H1 (cell line): ENCODE measurements around the gene SCAMP2. TPM values are rescaled to one million over a fixed set of nuclear protein-coding genes. Genes with fewer than 3 reads are reported as not detected.

Source experiments
- CTBP2 ChIP-seq: IDR thresholded peaks from 2 replicates; pipeline ENCODE4 v1.7.0; 2011; ENCODE audit warnings: borderline replicate concordance, mild to moderate bottlenecking, moderate library complexity, mixed read lengths, low read length; ENCODE audit not compliant: insufficient read depth, insufficient read length
- FOSL1 ChIP-seq: IDR thresholded peaks from 2 replicates; pipeline ENCODE4 v1.6.1; 2011; ENCODE audit warnings: mild to moderate bottlenecking, low read depth, low read length, moderate library complexity; ENCODE audit not compliant: insufficient read depth
- NANOG ChIP-seq: IDR thresholded peaks from 2 replicates; pipeline ENCODE4 v1.6.1; 2011; ENCODE audit warnings: low read length, low read depth, mild to moderate bottlenecking, inconsistent platforms; ENCODE audit not compliant: insufficient read depth, poor library complexity, severe bottlenecking
- RFX5 ChIP-seq: IDR thresholded peaks from 2 replicates; pipeline ENCODE4 v1.6.1; 2011; ENCODE audit warnings: low read depth, low read length, improper control_type of control experiment, borderline replicate concordance
- TAF7 ChIP-seq: optimal IDR thresholded peaks from 2 replicates; pipeline ENCODE3; 2011; ENCODE audit warnings: low read depth, mild to moderate bottlenecking, inconsistent platforms, low read length, moderate library complexity, borderline replicate concordance
- TBP ChIP-seq: IDR thresholded peaks from 2 replicates; pipeline ENCODE4 v1.6.1; 2011; ENCODE audit warnings: low read depth, low read length, improper control_type of control experiment
- TEAD4 ChIP-seq: IDR thresholded peaks from 2 replicates; pipeline ENCODE4 v1.6.1; 2012; ENCODE audit warnings: low read depth, low read length, inconsistent platforms, mixed read lengths
- ZNF274 ChIP-seq: IDR thresholded peaks from 2 replicates; pipeline ENCODE4 v1.7.0; 2012; ENCODE audit warnings: low read length, borderline replicate concordance; ENCODE audit errors: extremely low read depth
- polyA plus RNA-seq, 7 experiments: library from polyadenylated mRNA; depleted of rRNA in 3 of 7; stranded (reverse) in 5 of 7; unstranded in 2 of 7; fragments of >200 nt in 5 of 7; fragments of 200-250 nt in 2 of 7; gene quantifications; 1 replicate in 5 of 7; 2 replicates in 1 of 7; 4 replicates in 1 of 7; pipeline versions ENCODE4 v1.2.1 to v1.2.3, GENCODE V29; 2011 to 2013; ENCODE audit warnings: missing spikeins in 2 of 7, mixed read lengths in 2 of 7
- total RNA-seq: library from RNA; stranded (reverse); fragmentation: NEBNext Ultra II Directional; extraction: Animal tissue kit (Norgen Biotek cat#: 25700); gene quantifications from 2 replicates; pipeline ENCODE4 v1.2.1, GENCODE V29; 2021
- TF ChIP-seq, protein P1 (sequence below): fragments of 300-600 bp; sonication (generic); IDR thresholded peaks from 2 replicates; pipeline ENCODE4 v1.7.1; 2012; ENCODE audit warnings: low read length, moderate library complexity, mild to moderate bottlenecking, inconsistent platforms; ENCODE audit not compliant: insufficient replicate concordance
- TF ChIP-seq, protein P2 (sequence below): IDR thresholded peaks from 2 replicates; pipeline ENCODE4 v1.6.1; 2012; ENCODE audit warnings: inconsistent platforms

SCAMP2 gene
- total and polyA plus RNA-seq, 2 of the 8 experiments (the other 6 are each of a cell fraction or from before 2014, with no cell fraction given), result 41.7 to 131 TPM

GRCh38 chr15:74807282-74807681, 65.9 kb downstream of the SCAMP2 start (continued):
- TF ChIP-seq, protein P1, sequence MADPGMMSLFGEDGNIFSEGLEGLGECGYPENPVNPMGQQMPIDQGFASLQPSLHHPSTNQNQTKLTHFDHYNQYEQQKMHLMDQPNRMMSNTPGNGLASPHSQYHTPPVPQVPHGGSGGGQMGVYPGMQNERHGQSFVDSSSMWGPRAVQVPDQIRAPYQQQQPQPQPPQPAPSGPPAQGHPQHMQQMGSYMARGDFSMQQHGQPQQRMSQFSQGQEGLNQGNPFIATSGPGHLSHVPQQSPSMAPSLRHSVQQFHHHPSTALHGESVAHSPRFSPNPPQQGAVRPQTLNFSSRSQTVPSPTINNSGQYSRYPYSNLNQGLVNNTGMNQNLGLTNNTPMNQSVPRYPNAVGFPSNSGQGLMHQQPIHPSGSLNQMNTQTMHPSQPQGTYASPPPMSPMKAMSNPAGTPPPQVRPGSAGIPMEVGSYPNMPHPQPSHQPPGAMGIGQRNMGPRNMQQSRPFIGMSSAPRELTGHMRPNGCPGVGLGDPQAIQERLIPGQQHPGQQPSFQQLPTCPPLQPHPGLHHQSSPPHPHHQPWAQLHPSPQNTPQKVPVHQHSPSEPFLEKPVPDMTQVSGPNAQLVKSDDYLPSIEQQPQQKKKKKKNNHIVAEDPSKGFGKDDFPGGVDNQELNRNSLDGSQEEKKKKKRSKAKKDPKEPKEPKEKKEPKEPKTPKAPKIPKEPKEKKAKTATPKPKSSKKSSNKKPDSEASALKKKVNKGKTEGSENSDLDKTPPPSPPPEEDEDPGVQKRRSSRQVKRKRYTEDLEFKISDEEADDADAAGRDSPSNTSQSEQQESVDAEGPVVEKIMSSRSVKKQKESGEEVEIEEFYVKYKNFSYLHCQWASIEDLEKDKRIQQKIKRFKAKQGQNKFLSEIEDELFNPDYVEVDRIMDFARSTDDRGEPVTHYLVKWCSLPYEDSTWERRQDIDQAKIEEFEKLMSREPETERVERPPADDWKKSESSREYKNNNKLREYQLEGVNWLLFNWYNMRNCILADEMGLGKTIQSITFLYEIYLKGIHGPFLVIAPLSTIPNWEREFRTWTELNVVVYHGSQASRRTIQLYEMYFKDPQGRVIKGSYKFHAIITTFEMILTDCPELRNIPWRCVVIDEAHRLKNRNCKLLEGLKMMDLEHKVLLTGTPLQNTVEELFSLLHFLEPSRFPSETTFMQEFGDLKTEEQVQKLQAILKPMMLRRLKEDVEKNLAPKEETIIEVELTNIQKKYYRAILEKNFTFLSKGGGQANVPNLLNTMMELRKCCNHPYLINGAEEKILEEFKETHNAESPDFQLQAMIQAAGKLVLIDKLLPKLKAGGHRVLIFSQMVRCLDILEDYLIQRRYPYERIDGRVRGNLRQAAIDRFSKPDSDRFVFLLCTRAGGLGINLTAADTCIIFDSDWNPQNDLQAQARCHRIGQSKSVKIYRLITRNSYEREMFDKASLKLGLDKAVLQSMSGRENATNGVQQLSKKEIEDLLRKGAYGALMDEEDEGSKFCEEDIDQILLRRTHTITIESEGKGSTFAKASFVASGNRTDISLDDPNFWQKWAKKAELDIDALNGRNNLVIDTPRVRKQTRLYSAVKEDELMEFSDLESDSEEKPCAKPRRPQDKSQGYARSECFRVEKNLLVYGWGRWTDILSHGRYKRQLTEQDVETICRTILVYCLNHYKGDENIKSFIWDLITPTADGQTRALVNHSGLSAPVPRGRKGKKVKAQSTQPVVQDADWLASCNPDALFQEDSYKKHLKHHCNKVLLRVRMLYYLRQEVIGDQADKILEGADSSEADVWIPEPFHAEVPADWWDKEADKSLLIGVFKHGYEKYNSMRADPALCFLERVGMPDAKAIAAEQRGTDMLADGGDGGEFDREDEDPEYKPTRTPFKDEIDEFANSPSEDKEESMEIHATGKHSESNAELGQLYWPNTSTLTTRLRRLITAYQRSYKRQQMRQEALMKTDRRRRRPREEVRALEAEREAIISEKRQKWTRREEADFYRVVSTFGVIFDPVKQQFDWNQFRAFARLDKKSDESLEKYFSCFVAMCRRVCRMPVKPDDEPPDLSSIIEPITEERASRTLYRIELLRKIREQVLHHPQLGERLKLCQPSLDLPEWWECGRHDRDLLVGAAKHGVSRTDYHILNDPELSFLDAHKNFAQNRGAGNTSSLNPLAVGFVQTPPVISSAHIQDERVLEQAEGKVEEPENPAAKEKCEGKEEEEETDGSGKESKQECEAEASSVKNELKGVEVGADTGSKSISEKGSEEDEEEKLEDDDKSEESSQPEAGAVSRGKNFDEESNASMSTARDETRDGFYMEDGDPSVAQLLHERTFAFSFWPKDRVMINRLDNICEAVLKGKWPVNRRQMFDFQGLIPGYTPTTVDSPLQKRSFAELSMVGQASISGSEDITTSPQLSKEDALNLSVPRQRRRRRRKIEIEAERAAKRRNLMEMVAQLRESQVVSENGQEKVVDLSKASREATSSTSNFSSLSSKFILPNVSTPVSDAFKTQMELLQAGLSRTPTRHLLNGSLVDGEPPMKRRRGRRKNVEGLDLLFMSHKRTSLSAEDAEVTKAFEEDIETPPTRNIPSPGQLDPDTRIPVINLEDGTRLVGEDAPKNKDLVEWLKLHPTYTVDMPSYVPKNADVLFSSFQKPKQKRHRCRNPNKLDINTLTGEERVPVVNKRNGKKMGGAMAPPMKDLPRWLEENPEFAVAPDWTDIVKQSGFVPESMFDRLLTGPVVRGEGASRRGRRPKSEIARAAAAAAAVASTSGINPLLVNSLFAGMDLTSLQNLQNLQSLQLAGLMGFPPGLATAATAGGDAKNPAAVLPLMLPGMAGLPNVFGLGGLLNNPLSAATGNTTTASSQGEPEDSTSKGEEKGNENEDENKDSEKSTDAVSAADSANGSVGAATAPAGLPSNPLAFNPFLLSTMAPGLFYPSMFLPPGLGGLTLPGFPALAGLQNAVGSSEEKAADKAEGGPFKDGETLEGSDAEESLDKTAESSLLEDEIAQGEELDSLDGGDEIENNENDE, result no peak
- TF ChIP-seq FOSL1 (no peak), TEAD4 (no peak), TBP (no peak), CTBP2 (no peak), NANOG (no peak), TAF7 (no peak), RFX5 (no peak), ZNF274 (no peak)
- TF ChIP-seq, protein P2, sequence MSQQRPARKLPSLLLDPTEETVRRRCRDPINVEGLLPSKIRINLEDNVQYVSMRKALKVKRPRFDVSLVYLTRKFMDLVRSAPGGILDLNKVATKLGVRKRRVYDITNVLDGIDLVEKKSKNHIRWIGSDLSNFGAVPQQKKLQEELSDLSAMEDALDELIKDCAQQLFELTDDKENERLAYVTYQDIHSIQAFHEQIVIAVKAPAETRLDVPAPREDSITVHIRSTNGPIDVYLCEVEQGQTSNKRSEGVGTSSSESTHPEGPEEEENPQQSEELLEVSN, result no peak
